Middle frontal gyrus (tissue), 1 donor: ENCODE results near the gene SPRING1.
"Not testable (repeated sequence)": the region's sequence is repeated elsewhere in the genome, so short reads cannot be mapped to it uniquely, and the experiment has no call there.

Source experiments
- DNase-seq: peaks from one replicate; pipeline ENCODE4 v3.0.0-alpha.2; 2015; ENCODE audit warnings: low spot score; ENCODE audit errors: extremely low spot score

Gene SPRING1

GRCh38 chr12:116737774-116738657, at the start of gene SPRING1, which contains the start of gene RNFT2:
SPRING1 (minus strand) TSS chr12:116738069; CDS start chr12:116737900, 169 bp downstream.
RNFT2 (plus strand) TSS chr12:116738315; CDS start chr12:116740498, 2,183 bp downstream.
- DNase-seq: peak; percentile 97

DNA sequence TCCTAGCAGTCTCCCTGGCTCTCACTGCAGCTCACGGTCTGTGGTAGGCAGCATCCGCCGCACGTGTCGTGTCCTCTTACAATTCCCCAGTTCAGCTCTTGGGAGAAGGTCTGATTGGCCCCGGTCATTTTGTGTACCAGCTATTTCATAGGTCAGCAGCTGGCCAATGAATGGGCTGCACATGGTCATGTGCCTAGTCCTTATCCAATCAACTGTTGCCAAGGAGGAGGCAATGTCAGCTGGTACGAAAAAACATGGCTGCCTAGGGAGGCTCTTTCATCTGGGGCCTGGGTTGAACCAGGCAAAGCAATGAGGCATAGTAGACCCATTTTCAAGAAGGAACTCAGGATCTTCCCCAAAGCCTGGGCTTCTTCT, 46.4 kb upstream of the SPRING1 start:
- DNase-seq: no peak

DNA sequence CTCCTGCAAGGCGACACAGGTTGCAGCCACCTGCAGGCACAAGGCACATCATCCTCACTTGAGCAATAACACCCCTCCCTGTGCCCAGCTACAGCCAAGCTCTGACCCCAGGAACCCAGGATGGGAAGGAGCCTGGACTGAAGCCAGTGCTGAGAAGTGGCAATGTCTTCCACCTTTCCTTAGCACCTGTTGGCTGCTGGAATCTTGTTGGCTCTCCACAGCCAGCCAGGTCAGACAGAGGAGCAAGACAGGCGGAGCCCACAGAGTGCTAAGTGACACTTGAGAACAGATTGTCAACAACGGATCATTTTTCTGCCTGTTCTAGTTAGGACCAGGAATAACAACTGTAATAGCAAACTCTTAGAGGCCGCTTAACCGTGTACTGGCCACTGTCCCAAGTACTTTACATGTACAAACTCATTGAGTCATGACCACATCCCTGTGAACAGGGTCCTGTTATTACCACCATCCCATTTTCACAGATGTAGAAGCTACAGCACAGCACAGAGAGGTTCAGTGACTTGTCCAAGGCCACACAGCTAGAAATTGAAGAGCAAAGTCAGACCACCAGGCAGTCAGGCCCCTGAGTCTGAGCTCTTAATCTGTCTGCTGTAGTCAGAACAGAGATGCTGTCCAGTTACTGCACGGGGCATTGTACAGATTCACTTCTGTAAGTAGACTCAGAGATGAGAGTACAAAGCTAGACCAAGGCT, 45.8 kb upstream of the SPRING1 start:
- DNase-seq: no peak

- DNase-seq: no peak
Observed at GRCh38 chr12:116780942-116781341, 43.1 kb upstream of the SPRING1 start.

GRCh38 chr12:116779597-116779996, 41.7 kb upstream of the SPRING1 start:
- no peak for DNase-seq

GRCh38 chr12:116777245-116777644, 39.4 kb upstream of the SPRING1 start:
- DNase-seq: no peak

DNA sequence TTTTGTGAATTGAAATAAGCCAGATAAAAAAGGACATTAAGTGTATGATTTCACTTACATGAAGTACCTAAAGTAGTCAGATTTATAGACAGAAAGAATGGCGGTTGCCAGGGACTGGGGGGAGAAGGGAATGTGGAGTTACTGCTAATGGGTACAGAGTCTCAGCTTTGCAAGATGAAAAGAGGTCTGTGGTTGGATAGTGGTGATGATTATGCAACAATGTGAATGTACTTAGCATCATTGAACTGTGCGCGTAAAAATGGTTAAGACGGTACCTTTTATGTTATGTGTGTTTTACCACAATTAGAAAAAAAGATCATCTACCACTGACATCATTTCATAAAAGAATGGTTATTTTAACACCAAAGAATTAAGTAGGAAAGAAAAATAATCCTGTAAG, 36.2 kb upstream of the SPRING1 start:
- no peak for DNase-seq

- no peak for DNase-seq
Observed at GRCh38 chr12:116773276-116773731, 35.4 kb upstream of the SPRING1 start.

DNA sequence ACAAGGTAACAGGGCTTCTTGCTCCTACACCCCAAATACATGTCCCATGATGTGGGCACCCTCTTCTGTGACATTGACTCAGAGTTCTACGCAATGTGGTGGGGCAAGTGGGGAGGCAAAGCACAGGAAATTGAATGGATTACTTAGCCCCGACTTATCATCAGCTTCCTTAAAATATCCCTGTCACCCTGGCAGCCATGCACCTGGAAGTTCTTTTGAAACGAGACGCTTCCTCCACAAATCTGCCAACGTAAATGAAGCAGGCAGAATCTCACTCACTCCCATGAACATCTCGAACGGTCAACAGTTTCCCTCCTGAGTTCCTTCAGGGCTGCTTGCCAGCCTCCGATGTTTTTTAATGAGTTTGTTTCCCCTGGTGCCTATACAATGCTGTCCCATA, 33.8 kb upstream of the SPRING1 start:
- no peak for DNase-seq

GRCh38 chr12:116766746-116767145, 28.9 kb upstream of the SPRING1 start:
- no peak for DNase-seq

GRCh38 chr12:116766285-116766684, 28.4 kb upstream of the SPRING1 start:
- no peak for DNase-seq

GRCh38 chr12:116765271-116765670, 27.4 kb upstream of the SPRING1 start:
- DNase-seq: no peak

GRCh38 chr12:116761499-116761898, 23.6 kb upstream of the SPRING1 start:
- DNase-seq: no peak

GRCh38 chr12:116760622-116761020, 22.8 kb upstream of the SPRING1 start:
- no peak for DNase-seq

DNA sequence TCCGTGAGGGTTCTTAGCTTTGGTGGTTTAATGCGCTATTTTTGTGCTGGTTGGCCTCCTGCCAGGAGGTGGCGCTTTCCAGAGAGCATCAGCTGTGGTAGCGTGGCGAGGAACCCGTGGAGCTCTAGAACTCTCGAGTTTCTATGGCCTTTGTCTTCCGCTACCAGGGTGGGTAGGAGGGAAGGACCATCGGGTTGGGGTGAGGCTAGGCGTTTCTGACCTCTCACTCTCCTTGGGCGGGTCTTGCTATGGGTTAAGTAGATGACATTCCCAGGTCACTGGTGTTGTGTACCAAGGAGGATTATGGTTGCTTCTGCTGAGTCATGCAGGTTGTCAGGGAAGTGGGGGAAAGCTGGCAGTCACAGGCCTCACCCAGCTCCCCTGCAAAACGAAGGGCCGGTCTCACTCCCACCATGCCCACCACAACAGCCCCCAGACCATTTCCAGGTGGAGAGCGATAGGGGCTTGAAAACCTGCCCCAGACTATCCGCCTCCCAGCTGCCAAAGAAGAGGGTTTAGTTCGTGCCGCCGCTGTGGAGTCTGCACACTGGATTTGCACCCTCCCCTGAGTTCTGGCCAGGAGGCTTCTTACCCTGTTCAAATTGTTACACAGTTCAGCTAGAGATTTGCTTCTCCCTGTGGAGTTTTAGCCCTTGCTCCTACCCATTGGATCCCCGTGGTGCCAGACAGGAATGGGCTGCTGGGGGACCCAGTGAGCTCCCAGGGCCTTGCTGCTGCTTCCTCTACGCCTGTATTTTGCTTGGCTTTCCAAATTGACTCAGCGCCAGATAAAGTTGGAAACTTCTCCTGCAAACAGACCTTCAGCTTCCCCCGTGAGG, 22.1 kb upstream of the SPRING1 start:
- DNase-seq: no peak

- DNase-seq: not testable (repeated sequence)
Observed at GRCh38 chr12:116754783-116755182, 16.9 kb upstream of the SPRING1 start.

DNA sequence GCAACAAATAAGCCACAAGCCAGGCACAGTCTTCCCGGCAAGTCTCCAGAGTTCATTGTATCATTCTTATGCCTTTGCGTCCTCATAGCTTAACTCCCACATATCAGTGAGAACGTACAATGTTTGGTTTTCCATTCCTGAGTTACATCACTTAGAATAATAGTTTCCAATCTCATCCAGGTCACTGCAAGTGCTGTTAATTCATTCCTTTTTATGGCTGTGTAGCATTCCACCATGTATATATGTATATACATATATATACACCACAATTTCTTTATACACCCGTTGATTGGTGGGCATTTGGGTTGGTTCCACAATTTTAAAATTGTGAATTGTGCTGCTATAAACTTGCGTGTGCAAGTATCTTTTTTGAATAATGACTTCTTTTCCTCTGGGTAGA, 16.2 kb upstream of the SPRING1 start:
- not testable (repeated sequence) for DNase-seq

DNA sequence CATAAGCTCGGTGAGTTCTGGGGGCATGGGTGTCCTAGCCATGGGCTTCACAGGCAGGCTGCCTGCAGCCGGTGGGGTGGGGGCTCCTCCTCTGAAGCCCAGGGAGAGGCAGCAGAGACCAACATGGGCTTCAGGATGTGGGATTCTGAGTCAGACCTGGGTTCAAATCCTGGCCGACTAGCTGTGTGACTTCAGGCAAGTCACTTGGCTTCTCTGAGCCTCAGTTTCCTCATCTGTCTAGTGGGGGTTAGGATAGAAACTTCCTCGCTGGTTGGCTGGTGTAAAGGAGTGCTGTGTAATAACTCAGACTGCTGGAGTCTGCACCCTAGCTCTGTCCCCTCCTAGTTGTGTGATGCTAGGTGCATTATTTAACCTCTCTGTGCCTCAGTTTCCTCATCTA, 12.4 kb upstream of the SPRING1 start:
- DNase-seq: no peak

- DNase-seq: no peak
Observed at GRCh38 chr12:116749884-116750283, 12.0 kb upstream of the SPRING1 start.

GRCh38 chr12:116745554-116745953, 7.7 kb upstream of the SPRING1 start:
- DNase-seq: no peak

DNA sequence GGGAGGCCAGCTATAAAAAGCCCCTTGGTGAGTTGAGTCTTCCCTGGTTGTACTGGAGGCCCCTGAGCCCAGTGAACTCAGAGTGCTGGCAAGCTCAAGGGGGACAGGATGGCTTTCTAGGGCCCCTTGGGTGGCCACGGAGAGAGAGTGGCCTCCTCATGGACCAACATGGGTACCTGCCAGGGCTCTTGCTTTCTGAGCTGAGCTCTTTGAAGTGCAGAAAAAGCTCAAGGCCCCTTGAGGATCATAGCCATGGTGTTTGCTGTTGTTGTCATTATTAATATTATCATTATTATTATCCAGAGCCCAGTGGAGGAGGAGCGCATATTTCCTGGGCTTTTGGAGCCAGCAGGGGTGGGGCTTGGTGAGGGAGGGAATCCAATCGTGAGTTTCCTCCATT, 6.9 kb upstream of the SPRING1 start:
- DNase-seq: no peak
